Adrenal gland (tissue), 12 donors: ENCODE measurements around the gene MUC5B. TPM values are rescaled to one million over a fixed set of nuclear protein-coding genes. Genes with fewer than 3 reads are reported as not detected.

Source experiments
- DNase-seq, 7 donors: peaks; one replicate each; pipeline ENCODE4 v3.0.0-alpha.2; 2019 to 2020
- H3K27ac ChIP-seq, 5 donors: fragments of 200-600 bp; sonication (generic) in 4 of 5; 1 replicate in 3 of 5; 2 replicates in 2 of 5; pipeline versions ENCODE4 v1.5.1 to v1.8.0; 2016 to 2020; ENCODE audit warnings: mild to moderate bottlenecking in 1 of 5
- H3K27me3 ChIP-seq: fragments of 200-600 bp; 2 replicates; pipeline ENCODE4 v1.8.0; 2021
- H3K36me3 ChIP-seq, 2 donors: fragments of 200-600 bp; replicated peaks in 1 of 2; 1 replicate in 1 of 2; 2 replicates in 1 of 2; pipeline versions ENCODE4 v1.5.1 to v1.8.0; 2018 to 2022
- H3K4me1 ChIP-seq, 2 donors: fragments of 200-600 bp; replicated peaks in 1 of 2; 1 replicate in 1 of 2; 2 replicates in 1 of 2; pipeline versions ENCODE4 v1.5.1 to v1.8.0; 2018 to 2021
- H3K4me3 ChIP-seq, 4 donors: fragments of 200-600 bp; sonication (generic) in 3 of 4; one replicate each; pipeline ENCODE4 v1.5.1; 2016 to 2018
- H3K9me3 ChIP-seq, 3 donors: fragments of 200-600 bp; sonication (generic) in 1 of 3; replicated peaks in 1 of 3; 1 replicate in 2 of 3; 2 replicates in 1 of 3; pipeline versions ENCODE4 v1.5.1 to v1.8.0; 2016 to 2021
- POLR2A ChIP-seq, 2 donors: fragments of 450-650 bp; IDR thresholded peaks; one replicate each; pipeline ENCODE4 v1.6.1; 2017; ENCODE audit warnings: antibody characterized with exemption in 2 of 2, mild to moderate bottlenecking in 2 of 2, moderate library complexity in 1 of 2
- WGBS, 4 donors: extraction: QIAGEN DNeasy Blood & Tissue Kit in 2 of 4; methylation state at CpG; one replicate each; pipeline versions ENCODE4 v1.1.5 to v1.1.7; 2013 to 2017; 5-methylcytosine and 5-hydroxymethylcytosine counted together
- intact Hi-C, 2 donors: fragments of 100-400 bp; cut with DNase I; formaldehyde crosslinking; loops; one replicate each; pipeline versions ENCODE4 v1.14.1 to v1.15.0; 2022 to 2023
- polyA plus RNA-seq, 3 donors: library from polyadenylated mRNA; stranded (reverse); fragments of 200-250 nt in 2 of 3; fragments of 350-450 nt in 1 of 3; fragmentation: Illumina TruSeq in 1 of 3; extraction: RNeasy Lipid Tissue Mini Kit (QIAGEN cat#74804) in 1 of 3; gene quantifications; one replicate each; pipeline ENCODE4 v1.2.3, GENCODE V29; 2013 to 2014
- total RNA-seq, 9 donors: library from RNA; depleted of rRNA in 4 of 9; stranded (reverse); fragments of >200 nt in 4 of 9; fragments of 120-200 nt in 1 of 9; fragmentation: NEBNext Ultra II Directional in 1 of 9; extraction: Animal tissue kit (Norgen Biotek cat#: 25700) in 1 of 9; gene quantifications; one replicate each; pipeline versions ENCODE4 v1.1.0 to v1.2.4, GENCODE V29; 2013 to 2023
- TF ChIP-seq, protein P1 (sequence below), 6 experiments: fragments of 450-650 bp in 4 of 6; fragments of 200-600 bp in 2 of 6; sonication (generic) in 1 of 6; IDR thresholded peaks; 1 replicate in 5 of 6; 2 replicates in 1 of 6; pipeline versions ENCODE4 v1.5.1 to v1.8.0; 2016 to 2021; ENCODE audit warnings: antibody characterized with exemption in 6 of 6, mild to moderate bottlenecking in 2 of 6, moderate library complexity in 1 of 6
- donor health status: healthy with polysubstance abuse.
- donor health status: Bipolar disorder and iron deficiency.
- donor health status: DM: yes; HTN: yes; CAD: no.
- donor health status: DM: no; HTN: no; CAD: no.
- donor health status: DM: no; HTN: no; CAD: no.
- donor health status: DM: yes; HTN: yes; CAD: no.

Gene MUC5B
- total and polyA plus RNA-seq, 12 donors = under 0.01 to 0.95 (median 0.70) TPM; not detected in 7

DNA sequence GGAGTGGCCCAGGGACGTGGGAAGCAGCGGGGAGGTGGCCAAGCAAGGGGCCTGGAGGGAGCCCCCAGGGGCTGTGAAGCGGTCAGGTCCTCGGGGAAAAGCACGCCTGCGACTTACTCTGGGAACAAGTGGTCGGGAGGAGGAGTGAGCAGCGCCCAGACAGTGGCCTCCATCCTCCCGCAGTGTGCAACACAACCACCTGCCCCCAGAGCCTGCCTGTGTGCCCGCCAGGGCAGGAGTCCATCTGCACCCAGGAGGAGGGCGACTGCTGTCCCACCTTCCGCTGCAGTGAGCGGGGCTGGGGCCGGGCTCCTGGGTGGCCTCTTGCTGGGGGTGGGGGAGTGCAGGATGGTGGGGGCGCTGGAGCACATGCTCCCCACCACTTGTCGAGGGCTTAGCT lies 35.0 kb downstream of the MUC5B start:
- TF ChIP-seq, protein P1, sequence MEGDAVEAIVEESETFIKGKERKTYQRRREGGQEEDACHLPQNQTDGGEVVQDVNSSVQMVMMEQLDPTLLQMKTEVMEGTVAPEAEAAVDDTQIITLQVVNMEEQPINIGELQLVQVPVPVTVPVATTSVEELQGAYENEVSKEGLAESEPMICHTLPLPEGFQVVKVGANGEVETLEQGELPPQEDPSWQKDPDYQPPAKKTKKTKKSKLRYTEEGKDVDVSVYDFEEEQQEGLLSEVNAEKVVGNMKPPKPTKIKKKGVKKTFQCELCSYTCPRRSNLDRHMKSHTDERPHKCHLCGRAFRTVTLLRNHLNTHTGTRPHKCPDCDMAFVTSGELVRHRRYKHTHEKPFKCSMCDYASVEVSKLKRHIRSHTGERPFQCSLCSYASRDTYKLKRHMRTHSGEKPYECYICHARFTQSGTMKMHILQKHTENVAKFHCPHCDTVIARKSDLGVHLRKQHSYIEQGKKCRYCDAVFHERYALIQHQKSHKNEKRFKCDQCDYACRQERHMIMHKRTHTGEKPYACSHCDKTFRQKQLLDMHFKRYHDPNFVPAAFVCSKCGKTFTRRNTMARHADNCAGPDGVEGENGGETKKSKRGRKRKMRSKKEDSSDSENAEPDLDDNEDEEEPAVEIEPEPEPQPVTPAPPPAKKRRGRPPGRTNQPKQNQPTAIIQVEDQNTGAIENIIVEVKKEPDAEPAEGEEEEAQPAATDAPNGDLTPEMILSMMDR (IDR thresholded peaks at IDR 0.05) = no peak
- TF ChIP-seq POLR2A (IDR thresholded peaks at IDR 0.05) = no peak
- H3K27ac ChIP-seq = no peak overlapping the region
- no peak for DNase-seq
- 70 to 88% (median 85%) methylated on average over 5 to 16 of the region's 16 CpGs for WGBS, 4 donors
- H3K4me3 ChIP-seq = no peak overlapping the region
- intact Hi-C loops = no loop called here
- no peaks in the 10 kb centered on the region for H3K27me3 ChIP-seq
- H3K36me3 ChIP-seq = no peaks in the 10 kb centered on the region
- no peaks in the 10 kb centered on the region for H3K9me3 ChIP-seq
- H3K4me1 ChIP-seq = peaks cover 7 to 8% of the 10 kb centered on the region in 2 donors

- intact Hi-C loops = no loop called here
- no peak for TF ChIP-seq POLR2A (IDR thresholded peaks at IDR 0.05)
- TF ChIP-seq, protein P1 (IDR thresholded peaks at IDR 0.05) = no peak
Measured at GRCh38 chr11:1258401-1259075, 35.7 kb downstream of the MUC5B start.

GRCh38 chr11:1259076-1259461 lies 36.2 kb downstream of the MUC5B start:
- Histone ChIP-seq H3K9me3 (no peaks in the 10 kb centered on the region), H3K36me3 (no peaks in the 10 kb centered on the region), H3K27ac (no peak overlapping the region), H3K4me3 (no peak overlapping the region), H3K4me1 (peaks cover 10 to 12% of the 10 kb centered on the region in 2 donors), H3K27me3 (no peaks in the 10 kb centered on the region)
- whole genome bisulfite sequencing, 4 donors = 74 to 81% methylated on average over 7 of the region's 7 CpGs; no CpG with 5 or more reads in 2 of the 4 donors
- intact Hi-C loops = no loop called here
- no peak for DNase-seq
- no peak for TF ChIP-seq POLR2A (IDR thresholded peaks at IDR 0.05)
- TF ChIP-seq, protein P1 (IDR thresholded peaks at IDR 0.05) = no peak

More at GRCh38 chr11:1258401-1259075, 35.7 kb downstream of the MUC5B start:
- no peak overlapping the region for H3K27ac ChIP-seq
- peaks cover 10 to 12% of the 10 kb centered on the region in 2 donors for H3K4me1 ChIP-seq
- H3K36me3 ChIP-seq = no peaks in the 10 kb centered on the region
- no peaks in the 10 kb centered on the region for H3K27me3 ChIP-seq
- DNase-seq = no peak
- WGBS, 4 donors = 47 to 70% (median 57%) methylated on average over 2 to 13 of the region's 13 CpGs
- H3K4me3 ChIP-seq = no peak overlapping the region
- H3K9me3 ChIP-seq = no peaks in the 10 kb centered on the region

DNA sequence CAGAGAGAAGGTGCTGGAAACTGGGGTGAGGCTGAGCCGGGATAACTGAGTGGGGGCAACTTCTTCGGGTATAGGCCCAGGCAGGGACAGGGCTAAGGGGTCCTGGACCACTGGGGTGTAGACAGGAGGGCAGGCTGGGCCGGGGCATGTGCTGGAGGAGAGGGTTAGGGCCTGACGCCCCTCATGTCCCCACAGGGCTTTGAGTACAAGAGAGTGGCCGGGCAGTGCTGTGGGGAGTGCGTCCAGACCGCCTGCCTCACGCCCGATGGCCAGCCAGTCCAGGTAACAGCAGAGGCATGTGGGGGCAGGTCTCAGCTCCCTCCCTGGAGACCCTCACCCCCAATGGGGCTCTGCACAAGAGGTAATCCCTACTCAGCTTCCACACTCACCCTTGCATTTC lies 36.7 kb downstream of the MUC5B start:
- no peak for TF ChIP-seq POLR2A (IDR thresholded peaks at IDR 0.05)
- TF ChIP-seq, protein P1 (IDR thresholded peaks at IDR 0.05) = no peak
- intact Hi-C loops = no loop called here
- Histone ChIP-seq H3K36me3 (no peaks in the 10 kb centered on the region), H3K27ac (no peak overlapping the region), H3K4me3 (no peak overlapping the region), H3K9me3 (no peaks in the 10 kb centered on the region), H3K4me1 (peaks cover 10 to 12% of the 10 kb centered on the region in 2 donors), H3K27me3 (no peaks in the 10 kb centered on the region)
- WGBS, 4 donors = 69 to 89% (median 86%) methylated on average over 3 to 9 of the region's 9 CpGs
- no peak for DNase-seq
